ENCODE data around the gene RMC1. TPM values are rescaled to one million over a fixed set of nuclear protein-coding genes. Genes with fewer than 3 reads are reported as not detected.

RMC1 gene
- total RNA-seq, 1 donor from 2014 or later: 17.7 TPM

DNA sequence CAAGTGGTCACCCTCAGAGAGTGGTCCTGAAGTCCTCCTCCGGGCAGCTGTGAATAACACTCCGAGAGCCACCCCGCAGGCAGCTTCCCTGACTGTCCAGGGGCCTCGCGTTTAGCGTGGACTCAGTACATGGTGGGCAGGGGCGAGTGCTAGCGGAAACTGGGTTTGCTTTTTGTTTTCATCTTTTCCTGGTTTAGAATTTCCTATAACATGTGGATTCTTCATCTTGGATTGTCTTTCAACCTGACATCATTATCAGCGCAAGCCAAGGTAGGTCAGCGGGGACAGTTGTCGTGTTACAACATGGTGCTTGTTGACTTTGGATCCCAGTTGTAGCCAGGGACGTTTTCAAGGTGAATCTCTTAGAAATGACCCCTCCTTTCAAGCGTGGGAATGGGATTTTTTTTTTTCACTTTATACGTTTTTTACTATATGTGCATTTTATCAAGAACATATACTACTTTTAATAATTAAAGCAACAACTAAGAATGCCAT, 20.9 kb downstream of the RMC1 start:
- intact Hi-C loops (cut with DNase I): no loop called here
- H3K36me3 ChIP-seq: peaks cover 0 to 72% of the 10 kb centered on the region in 2 donors
- no peaks in the 10 kb centered on the region for H3K4me1 ChIP-seq
- H3K4me3 ChIP-seq: no peak overlapping the region
- no peak overlapping the region for H3K27ac ChIP-seq
- no peak for DNase-seq (ENCODE audit: extremely low spot score in 2 of 2)
- no peak for TF ChIP-seq POLR2A (IDR thresholded peaks at IDR 0.05)
- no peaks in the 10 kb centered on the region for H3K9me3 ChIP-seq
- H3K27me3 ChIP-seq: no peaks in the 10 kb centered on the region

DNA sequence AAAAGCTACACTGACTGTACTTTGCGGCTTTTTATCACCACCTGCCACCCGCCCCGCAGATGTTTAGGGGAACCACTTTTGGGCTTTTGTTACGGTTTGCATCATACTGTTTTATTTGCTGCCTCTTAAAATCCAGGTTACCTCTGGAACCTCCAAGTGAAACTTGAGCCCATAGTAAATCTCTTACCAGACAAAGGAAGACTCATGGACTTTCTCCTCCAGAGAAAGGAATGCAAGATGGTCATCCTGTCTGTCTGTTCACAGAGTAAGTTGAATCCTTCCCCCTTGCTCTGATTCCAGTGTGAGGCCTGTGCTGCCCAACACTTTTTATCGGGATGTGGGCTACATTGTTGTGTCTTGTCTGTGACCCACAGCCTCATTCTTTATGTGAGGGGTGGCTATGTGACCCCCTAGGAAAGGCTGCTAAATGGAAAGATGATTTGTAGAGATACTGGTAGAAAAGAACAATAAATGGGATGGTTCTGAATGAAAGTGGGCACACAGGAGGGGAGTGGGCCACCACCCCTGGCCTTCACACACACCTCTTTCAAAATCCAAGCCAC, 23.3 kb downstream of the RMC1 start:
- TF ChIP-seq POLR2AphosphoS5 (IDR thresholded peaks at IDR 0.05; ENCODE audit: insufficient read depth in 1 of 2, low read depth in 1 of 2) (no peak), POLR2A (IDR thresholded peaks at IDR 0.05) (no peak)
- TF ChIP-seq, protein P1, sequence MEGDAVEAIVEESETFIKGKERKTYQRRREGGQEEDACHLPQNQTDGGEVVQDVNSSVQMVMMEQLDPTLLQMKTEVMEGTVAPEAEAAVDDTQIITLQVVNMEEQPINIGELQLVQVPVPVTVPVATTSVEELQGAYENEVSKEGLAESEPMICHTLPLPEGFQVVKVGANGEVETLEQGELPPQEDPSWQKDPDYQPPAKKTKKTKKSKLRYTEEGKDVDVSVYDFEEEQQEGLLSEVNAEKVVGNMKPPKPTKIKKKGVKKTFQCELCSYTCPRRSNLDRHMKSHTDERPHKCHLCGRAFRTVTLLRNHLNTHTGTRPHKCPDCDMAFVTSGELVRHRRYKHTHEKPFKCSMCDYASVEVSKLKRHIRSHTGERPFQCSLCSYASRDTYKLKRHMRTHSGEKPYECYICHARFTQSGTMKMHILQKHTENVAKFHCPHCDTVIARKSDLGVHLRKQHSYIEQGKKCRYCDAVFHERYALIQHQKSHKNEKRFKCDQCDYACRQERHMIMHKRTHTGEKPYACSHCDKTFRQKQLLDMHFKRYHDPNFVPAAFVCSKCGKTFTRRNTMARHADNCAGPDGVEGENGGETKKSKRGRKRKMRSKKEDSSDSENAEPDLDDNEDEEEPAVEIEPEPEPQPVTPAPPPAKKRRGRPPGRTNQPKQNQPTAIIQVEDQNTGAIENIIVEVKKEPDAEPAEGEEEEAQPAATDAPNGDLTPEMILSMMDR (IDR thresholded peaks at IDR 0.05): no peak
- Histone ChIP-seq H3K27ac (no peak overlapping the region), H3K36me3 (peaks cover 0 to 73% of the 10 kb centered on the region in 2 donors), H3K4me1 (no peaks in the 10 kb centered on the region), H3K27me3 (no peaks in the 10 kb centered on the region), H3K4me3 (no peak overlapping the region), H3K9me3 (no peaks in the 10 kb centered on the region)
- intact Hi-C loops (cut with DNase I): loop anchor here (5.0 kb wide), 1 partner anchor 46 kb away; no protein-coding TSS in a partner anchor
- no peak for DNase-seq (ENCODE audit: extremely low spot score in 2 of 2)

DNA sequence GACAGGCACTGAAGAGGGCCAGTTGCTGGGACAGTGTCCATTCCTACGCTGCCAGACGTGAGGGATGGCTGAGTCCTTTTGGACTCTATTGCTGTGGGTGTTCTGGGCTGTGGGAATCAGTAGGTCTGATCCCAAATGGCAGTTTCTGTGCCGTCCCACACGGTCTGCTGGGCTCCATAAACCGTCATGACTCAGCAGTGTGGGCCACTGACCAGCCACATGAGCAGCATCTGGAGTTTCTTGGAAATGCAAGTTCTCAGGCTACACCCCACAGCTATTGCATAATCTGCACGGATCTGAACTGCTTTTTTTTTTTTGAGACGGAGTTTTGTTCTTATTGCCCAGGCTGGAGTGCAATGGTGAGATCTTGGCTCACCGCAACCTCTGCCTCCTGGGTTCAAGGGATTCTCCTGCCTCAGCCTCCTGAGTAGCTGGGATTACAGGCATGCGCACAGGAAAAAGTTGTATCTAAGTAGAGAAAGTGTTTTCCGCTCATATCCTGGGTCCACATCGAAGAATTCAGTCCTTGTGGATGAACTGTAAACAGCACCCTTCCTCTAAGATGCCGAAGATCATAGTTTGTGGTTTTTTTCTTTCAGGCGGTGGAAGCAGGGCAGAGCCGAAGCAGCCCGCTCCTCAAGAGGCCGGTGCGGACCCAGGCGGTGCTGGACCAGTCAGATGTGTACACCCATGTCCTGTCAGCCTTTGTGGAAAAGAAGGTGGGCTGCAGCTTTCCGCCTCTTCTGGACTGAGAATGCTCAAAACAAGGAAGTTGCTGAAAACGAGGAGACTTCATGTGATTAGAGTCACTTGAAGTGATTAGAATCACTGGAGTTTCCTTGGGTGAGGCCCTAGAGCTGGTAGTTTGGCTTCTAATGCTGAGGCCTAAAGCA, 25.5 kb downstream of the RMC1 start:
- Histone ChIP-seq H3K27ac (peak overlapping the region; percentile 70), H3K4me1 (no peaks in the 10 kb centered on the region), H3K36me3 (peaks cover 0 to 83% of the 10 kb centered on the region in 2 donors), H3K4me3 (no peak overlapping the region), H3K9me3 (no peaks in the 10 kb centered on the region), H3K27me3 (no peaks in the 10 kb centered on the region)
- intact Hi-C loops (cut with DNase I): loop anchor here (5.0 kb wide), 1 partner anchor 43 kb away; no protein-coding TSS in a partner anchor
- peak in 1 of 2 donors; percentile 91 for DNase-seq (ENCODE audit: extremely low spot score in 2 of 2)
- TF ChIP-seq POLR2A (IDR thresholded peaks at IDR 0.05): no peak
- peak in 1 of 2 donors; percentile 53 for TF ChIP-seq POLR2AphosphoS5 (IDR thresholded peaks at IDR 0.05; ENCODE audit: insufficient read depth in 1 of 2, low read depth in 1 of 2)

GRCh38 chr18:23529604-23530003, 26.3 kb downstream of the RMC1 start:
- Histone ChIP-seq H3K27me3 (no peaks in the 10 kb centered on the region), H3K4me3 (no peak overlapping the region), H3K9me3 (no peaks in the 10 kb centered on the region), H3K36me3 (peaks cover 0 to 88% of the 10 kb centered on the region in 2 donors), H3K27ac (peak overlapping the region; percentile 70), H3K4me1 (no peaks in the 10 kb centered on the region)
- TF ChIP-seq POLR2A (IDR thresholded peaks at IDR 0.05) (no peak), POLR2AphosphoS5 (IDR thresholded peaks at IDR 0.05; ENCODE audit: insufficient read depth in 1 of 2, low read depth in 1 of 2) (no peak)
- TF ChIP-seq, protein P1 (IDR thresholded peaks at IDR 0.05): no peak
- DNase-seq (ENCODE audit: extremely low spot score in 2 of 2): no peak
- intact Hi-C loops (cut with DNase I): loop anchor here (5.0 kb wide), 1 partner anchor 43 kb away; no protein-coding TSS in a partner anchor

DNA sequence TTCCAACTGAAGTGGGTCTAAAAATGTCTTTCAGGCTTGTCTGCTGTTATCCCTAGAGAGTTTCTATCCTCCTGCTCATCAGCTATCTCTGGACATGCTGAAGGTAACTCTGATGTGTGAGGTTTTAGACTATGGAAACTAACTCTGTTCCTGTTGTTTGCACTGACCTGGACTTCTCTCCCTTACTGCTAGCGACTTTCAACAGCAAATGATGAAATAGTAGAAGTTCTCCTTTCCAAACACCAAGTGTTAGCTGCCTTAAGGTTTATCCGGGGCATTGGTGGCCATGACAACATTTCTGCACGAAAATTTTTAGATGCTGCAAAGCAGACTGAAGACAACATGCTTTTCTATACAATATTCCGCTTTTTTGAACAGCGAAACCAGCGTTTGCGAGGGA, 26.9 kb downstream of the RMC1 start:
- Histone ChIP-seq H3K4me1 (no peaks in the 10 kb centered on the region), H3K27ac (no peak overlapping the region), H3K27me3 (no peaks in the 10 kb centered on the region), H3K9me3 (no peaks in the 10 kb centered on the region), H3K4me3 (no peak overlapping the region), H3K36me3 (peaks cover 0 to 90% of the 10 kb centered on the region in 2 donors)
- intact Hi-C loops (cut with DNase I): no loop called here
- no peak for DNase-seq (ENCODE audit: extremely low spot score in 2 of 2)
- TF ChIP-seq POLR2A (IDR thresholded peaks at IDR 0.05) (no peak), POLR2AphosphoS5 (IDR thresholded peaks at IDR 0.05; ENCODE audit: insufficient read depth in 1 of 2, low read depth in 1 of 2) (no peak)
- TF ChIP-seq, protein P1 (IDR thresholded peaks at IDR 0.05): no peak
